ENCODE measurements around the gene CDH12. TPM values are rescaled to one million over a fixed set of nuclear protein-coding genes. Genes with fewer than 3 reads are reported as not detected.
"Not testable (repeated sequence)": the region's sequence is repeated elsewhere in the genome, so short reads cannot be mapped to it uniquely, and the experiment has no call there.

Gene CDH12
- total RNA-seq, 1 experiment from 2014 or later = 2.3 TPM

GRCh38 chr5:22293147-22293546, 560.0 kb downstream of the CDH12 start:
- no peak for DNase-seq
- CTCF ChIA-PET = no interaction called here

GRCh38 chr5:22278164-22278563, 575.0 kb downstream of the CDH12 start:
- BruUV-seq (replicated peaks) = no TSS peak
- Mint-ChIP-seq H3K27ac (ENCODE audit: unreplicated experiment) (no peak overlapping the region), H3K27me3 (ENCODE audit: unreplicated experiment) (no peaks in the 10 kb centered on the region), H3K36me3 (ENCODE audit: insufficient read depth, unreplicated experiment) (no peaks in the 10 kb centered on the region), H3K4me1 (ENCODE audit: low read depth, unreplicated experiment) (no peaks in the 10 kb centered on the region), H3K9me3 (ENCODE audit: low read depth, unreplicated experiment) (peaks cover 11% of the 10 kb centered on the region), H3K4me3 (ENCODE audit: low read depth, unreplicated experiment) (no peak overlapping the region)
- CTCF ChIA-PET = no interaction called here
- intact Hi-C loops (cut with micrococcal nuclease; ENCODE audit: unreplicated experiment) = no loop called here
- DNase-seq = no peak
- TF ChIP-seq CTCF (IDR thresholded peaks at IDR 0.05; ENCODE audit: unreplicated experiment) = no peak

More at GRCh38 chr5:22293147-22293546, 560.0 kb downstream of the CDH12 start:
- intact Hi-C loops (cut with micrococcal nuclease; ENCODE audit: unreplicated experiment) = no loop called here
- BruUV-seq (replicated peaks) = no TSS peak
- no peak for TF ChIP-seq CTCF (IDR thresholded peaks at IDR 0.05; ENCODE audit: unreplicated experiment)
- H3K9me3 Mint-ChIP-seq (ENCODE audit: low read depth, unreplicated experiment) = peaks cover 4% of the 10 kb centered on the region
- no peaks in the 10 kb centered on the region for H3K4me1 Mint-ChIP-seq (ENCODE audit: low read depth, unreplicated experiment)
- H3K27me3 Mint-ChIP-seq (ENCODE audit: unreplicated experiment) = no peaks in the 10 kb centered on the region
- H3K4me3 Mint-ChIP-seq (ENCODE audit: low read depth, unreplicated experiment) = no peak overlapping the region
- H3K27ac Mint-ChIP-seq (ENCODE audit: unreplicated experiment) = no peak overlapping the region
- no peaks in the 10 kb centered on the region for H3K36me3 Mint-ChIP-seq (ENCODE audit: insufficient read depth, unreplicated experiment)

GRCh38 chr5:22277006-22277405, 576.1 kb downstream of the CDH12 start:
- no peaks in the 10 kb centered on the region for H3K27me3 Mint-ChIP-seq (ENCODE audit: unreplicated experiment)
- H3K27ac Mint-ChIP-seq (ENCODE audit: unreplicated experiment) = no peak overlapping the region
- BruUV-seq (replicated peaks) = no TSS peak
- H3K36me3 Mint-ChIP-seq (ENCODE audit: insufficient read depth, unreplicated experiment) = no peaks in the 10 kb centered on the region
- no peak for TF ChIP-seq CTCF (IDR thresholded peaks at IDR 0.05; ENCODE audit: unreplicated experiment)
- no peaks in the 10 kb centered on the region for H3K4me1 Mint-ChIP-seq (ENCODE audit: low read depth, unreplicated experiment)
- intact Hi-C loops (cut with micrococcal nuclease; ENCODE audit: unreplicated experiment) = no loop called here
- DNase-seq = no peak
- peaks cover 11% of the 10 kb centered on the region for H3K9me3 Mint-ChIP-seq (ENCODE audit: low read depth, unreplicated experiment)
- no peak overlapping the region for H3K4me3 Mint-ChIP-seq (ENCODE audit: low read depth, unreplicated experiment)
- CTCF ChIA-PET = no interaction called here

- H3K4me1 Mint-ChIP-seq (ENCODE audit: low read depth, unreplicated experiment); H3K27me3 Mint-ChIP-seq (ENCODE audit: unreplicated experiment); H3K9me3 Mint-ChIP-seq (ENCODE audit: low read depth, unreplicated experiment); DNase-seq; H3K36me3 Mint-ChIP-seq (ENCODE audit: insufficient read depth, unreplicated experiment); BruUV-seq (replicated peaks); intact Hi-C loops (cut with micrococcal nuclease; ENCODE audit: unreplicated experiment); H3K4me3 Mint-ChIP-seq (ENCODE audit: low read depth, unreplicated experiment); CTCF ChIA-PET; H3K27ac Mint-ChIP-seq (ENCODE audit: unreplicated experiment): not testable (repeated sequence)
Measured at GRCh38 chr5:22265855-22266254, 587.3 kb downstream of the CDH12 start.

GRCh38 chr5:22258139-22258538, 595.0 kb downstream of the CDH12 start:
- CTCF ChIA-PET = no interaction called here
- no TSS peak for BruUV-seq (replicated peaks)

More at GRCh38 chr5:22258139-22258538, 595.0 kb downstream of the CDH12 start:
- Mint-ChIP-seq H3K27me3 (ENCODE audit: unreplicated experiment) (no peaks in the 10 kb centered on the region), H3K4me1 (ENCODE audit: low read depth, unreplicated experiment) (no peaks in the 10 kb centered on the region), H3K36me3 (ENCODE audit: insufficient read depth, unreplicated experiment) (no peaks in the 10 kb centered on the region), H3K4me3 (ENCODE audit: low read depth, unreplicated experiment) (no peak overlapping the region), H3K27ac (ENCODE audit: unreplicated experiment) (no peak overlapping the region), H3K9me3 (ENCODE audit: low read depth, unreplicated experiment) (peaks cover 4% of the 10 kb centered on the region)
- TF ChIP-seq CTCF (IDR thresholded peaks at IDR 0.05; ENCODE audit: unreplicated experiment) = no peak
- DNase-seq = no peak
- intact Hi-C loops (cut with micrococcal nuclease; ENCODE audit: unreplicated experiment) = no loop called here
